ENCODE results near the gene DLGAP1.

Gene DLGAP1

DNA sequence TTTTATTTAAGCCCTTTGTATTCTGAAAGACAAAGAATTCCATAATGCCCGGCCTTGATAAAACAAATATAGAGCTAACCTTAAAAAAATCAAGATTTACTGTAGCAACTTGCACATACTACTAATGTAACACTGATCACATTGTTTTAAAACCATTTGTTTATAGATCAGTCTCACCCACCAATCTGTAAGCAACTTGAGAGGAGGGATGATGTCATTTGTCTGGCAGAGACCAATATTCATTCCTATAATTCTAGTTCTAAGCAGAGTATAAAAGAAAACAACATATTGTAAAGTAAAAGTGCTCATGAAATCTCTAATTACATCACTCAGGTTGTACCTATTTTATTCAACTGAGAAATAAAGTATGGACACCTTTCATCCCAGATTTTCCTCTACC, 624.5 kb downstream of the DLGAP1 start:
- no peak for TF ChIP-seq OSR1 (CRISPR knock-in tag; IDR thresholded peaks at IDR 0.05)
- no peak for TF ChIP-seq ARNTL (CRISPR knock-in tag; IDR thresholded peaks at IDR 0.05; ENCODE audit: borderline replicate concordance, low read depth)
- no peak for TF ChIP-seq GLIS3 (CRISPR knock-in tag; IDR thresholded peaks at IDR 0.05)
- TF ChIP-seq RARB (CRISPR knock-in tag; IDR thresholded peaks at IDR 0.05): no peak
- no peak for TF ChIP-seq CSDC2 (CRISPR knock-in tag; IDR thresholded peaks at IDR 0.05)
- no peak for TF ChIP-seq ZFP3 (CRISPR knock-in tag; IDR thresholded peaks at IDR 0.05)
- TF ChIP-seq ISL1 (CRISPR knock-in tag; IDR thresholded peaks at IDR 0.05): no peak
- TF ChIP-seq, protein P1, sequence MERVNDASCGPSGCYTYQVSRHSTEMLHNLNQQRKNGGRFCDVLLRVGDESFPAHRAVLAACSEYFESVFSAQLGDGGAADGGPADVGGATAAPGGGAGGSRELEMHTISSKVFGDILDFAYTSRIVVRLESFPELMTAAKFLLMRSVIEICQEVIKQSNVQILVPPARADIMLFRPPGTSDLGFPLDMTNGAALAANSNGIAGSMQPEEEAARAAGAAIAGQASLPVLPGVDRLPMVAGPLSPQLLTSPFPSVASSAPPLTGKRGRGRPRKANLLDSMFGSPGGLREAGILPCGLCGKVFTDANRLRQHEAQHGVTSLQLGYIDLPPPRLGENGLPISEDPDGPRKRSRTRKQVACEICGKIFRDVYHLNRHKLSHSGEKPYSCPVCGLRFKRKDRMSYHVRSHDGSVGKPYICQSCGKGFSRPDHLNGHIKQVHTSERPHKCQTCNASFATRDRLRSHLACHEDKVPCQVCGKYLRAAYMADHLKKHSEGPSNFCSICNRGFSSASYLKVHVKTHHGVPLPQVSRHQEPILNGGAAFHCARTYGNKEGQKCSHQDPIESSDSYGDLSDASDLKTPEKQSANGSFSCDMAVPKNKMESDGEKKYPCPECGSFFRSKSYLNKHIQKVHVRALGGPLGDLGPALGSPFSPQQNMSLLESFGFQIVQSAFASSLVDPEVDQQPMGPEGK (CRISPR knock-in tag; IDR thresholded peaks at IDR 0.05; ENCODE audit: borderline replicate concordance): no peak
- no peak for TF ChIP-seq SNAI2 (CRISPR knock-in tag; IDR thresholded peaks at IDR 0.05)
- TF ChIP-seq ZNF565 (CRISPR knock-in tag; conservative IDR thresholded peaks at IDR 0.05; ENCODE audit: low read depth): no peak
- TF ChIP-seq, protein P2, sequence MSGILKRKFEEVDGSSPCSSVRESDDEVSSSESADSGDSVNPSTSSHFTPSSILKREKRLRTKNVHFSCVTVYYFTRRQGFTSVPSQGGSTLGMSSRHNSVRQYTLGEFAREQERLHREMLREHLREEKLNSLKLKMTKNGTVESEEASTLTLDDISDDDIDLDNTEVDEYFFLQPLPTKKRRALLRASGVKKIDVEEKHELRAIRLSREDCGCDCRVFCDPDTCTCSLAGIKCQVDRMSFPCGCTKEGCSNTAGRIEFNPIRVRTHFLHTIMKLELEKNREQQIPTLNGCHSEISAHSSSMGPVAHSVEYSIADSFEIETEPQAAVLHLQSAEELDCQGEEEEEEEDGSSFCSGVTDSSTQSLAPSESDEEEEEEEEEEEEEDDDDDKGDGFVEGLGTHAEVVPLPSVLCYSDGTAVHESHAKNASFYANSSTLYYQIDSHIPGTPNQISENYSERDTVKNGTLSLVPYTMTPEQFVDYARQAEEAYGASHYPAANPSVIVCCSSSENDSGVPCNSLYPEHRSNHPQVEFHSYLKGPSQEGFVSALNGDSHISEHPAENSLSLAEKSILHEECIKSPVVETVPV (CRISPR knock-in tag; IDR thresholded peaks at IDR 0.05): no peak
- TF ChIP-seq, protein P3, sequence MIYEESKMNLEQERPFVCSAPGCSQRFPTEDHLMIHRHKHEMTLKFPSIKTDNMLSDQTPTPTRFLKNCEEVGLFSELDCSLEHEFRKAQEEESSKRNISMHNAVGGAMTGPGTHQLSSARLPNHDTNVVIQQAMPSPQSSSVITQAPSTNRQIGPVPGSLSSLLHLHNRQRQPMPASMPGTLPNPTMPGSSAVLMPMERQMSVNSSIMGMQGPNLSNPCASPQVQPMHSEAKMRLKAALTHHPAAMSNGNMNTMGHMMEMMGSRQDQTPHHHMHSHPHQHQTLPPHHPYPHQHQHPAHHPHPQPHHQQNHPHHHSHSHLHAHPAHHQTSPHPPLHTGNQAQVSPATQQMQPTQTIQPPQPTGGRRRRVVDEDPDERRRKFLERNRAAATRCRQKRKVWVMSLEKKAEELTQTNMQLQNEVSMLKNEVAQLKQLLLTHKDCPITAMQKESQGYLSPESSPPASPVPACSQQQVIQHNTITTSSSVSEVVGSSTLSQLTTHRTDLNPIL (CRISPR knock-in tag; IDR thresholded peaks at IDR 0.05; ENCODE audit: low read depth): no peak
- TF ChIP-seq ZNF70 (CRISPR knock-in tag; IDR thresholded peaks at IDR 0.05): no peak
- ATAC-seq: no peak

DNA sequence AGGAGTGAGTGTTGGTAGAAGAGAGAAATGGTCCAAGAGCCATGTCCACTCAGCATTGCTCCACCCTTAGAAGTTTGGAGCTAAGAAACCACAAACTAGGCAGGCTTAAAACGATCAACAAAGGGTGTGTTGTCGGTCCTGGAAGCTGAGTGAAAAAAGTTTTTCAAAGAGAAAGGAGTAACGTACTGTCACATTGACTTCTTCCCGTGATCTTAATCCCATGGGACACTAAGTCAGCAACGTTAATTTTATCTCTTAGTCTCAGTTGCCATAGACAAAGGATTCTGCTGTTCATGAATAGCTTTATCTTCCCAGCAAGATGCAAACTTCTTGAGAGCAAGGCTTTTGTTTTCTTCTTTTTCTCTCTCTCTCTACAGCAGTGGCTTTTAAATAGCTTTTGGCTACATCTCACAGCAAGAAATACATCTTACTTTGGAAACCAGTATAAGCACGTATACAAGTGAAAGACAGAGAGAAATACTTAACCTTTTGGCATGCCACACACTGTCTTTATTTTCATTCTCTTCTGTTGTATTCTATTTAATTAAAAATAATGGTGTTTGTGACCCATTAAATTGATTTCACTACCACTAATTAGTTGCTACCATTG, 627.8 kb downstream of the DLGAP1 start:
- TF ChIP-seq OSR1 (CRISPR knock-in tag; IDR thresholded peaks at IDR 0.05) (no peak), BACH2 (CRISPR knock-in tag; IDR thresholded peaks at IDR 0.05; ENCODE audit: borderline replicate concordance) (no peak), TCF4 (CRISPR knock-in tag; IDR thresholded peaks at IDR 0.05; ENCODE audit: borderline replicate concordance) (no peak), ZFP3 (CRISPR knock-in tag; IDR thresholded peaks at IDR 0.05) (no peak), ZNF565 (CRISPR knock-in tag; conservative IDR thresholded peaks at IDR 0.05; ENCODE audit: low read depth) (no peak), ZFP30 (CRISPR knock-in tag; IDR thresholded peaks at IDR 0.05) (no peak), CSDC2 (CRISPR knock-in tag; IDR thresholded peaks at IDR 0.05) (no peak), SNAI2 (CRISPR knock-in tag; IDR thresholded peaks at IDR 0.05) (no peak), TOX (CRISPR knock-in tag; IDR thresholded peaks at IDR 0.05; ENCODE audit: borderline replicate concordance) (no peak), PPARA (CRISPR knock-in tag; IDR thresholded peaks at IDR 0.05; ENCODE audit: borderline replicate concordance) (no peak), ISL1 (CRISPR knock-in tag; IDR thresholded peaks at IDR 0.05) (no peak), ARNTL (CRISPR knock-in tag; IDR thresholded peaks at IDR 0.05; ENCODE audit: borderline replicate concordance, low read depth) (no peak), ZC3H10 (CRISPR knock-in tag; IDR thresholded peaks at IDR 0.05) (no peak), ESRRG (CRISPR knock-in tag; IDR thresholded peaks at IDR 0.05) (no peak)
- TF ChIP-seq, protein P3 (CRISPR knock-in tag; IDR thresholded peaks at IDR 0.05; ENCODE audit: low read depth): no peak
- TF ChIP-seq, protein P4, sequence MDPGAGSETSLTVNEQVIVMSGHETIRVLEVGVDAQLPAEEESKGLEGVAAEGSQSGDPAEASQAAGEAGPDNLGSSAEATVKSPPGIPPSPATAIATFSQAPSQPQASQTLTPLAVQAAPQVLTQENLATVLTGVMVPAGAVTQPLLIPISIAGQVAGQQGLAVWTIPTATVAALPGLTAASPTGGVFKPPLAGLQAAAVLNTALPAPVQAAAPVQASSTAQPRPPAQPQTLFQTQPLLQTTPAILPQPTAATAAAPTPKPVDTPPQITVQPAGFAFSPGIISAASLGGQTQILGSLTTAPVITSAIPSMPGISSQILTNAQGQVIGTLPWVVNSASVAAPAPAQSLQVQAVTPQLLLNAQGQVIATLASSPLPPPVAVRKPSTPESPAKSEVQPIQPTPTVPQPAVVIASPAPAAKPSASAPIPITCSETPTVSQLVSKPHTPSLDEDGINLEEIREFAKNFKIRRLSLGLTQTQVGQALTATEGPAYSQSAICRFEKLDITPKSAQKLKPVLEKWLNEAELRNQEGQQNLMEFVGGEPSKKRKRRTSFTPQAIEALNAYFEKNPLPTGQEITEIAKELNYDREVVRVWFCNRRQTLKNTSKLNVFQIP (CRISPR knock-in tag; IDR thresholded peaks at IDR 0.05; ENCODE audit: borderline replicate concordance, low read depth): no peak
- TF ChIP-seq, protein P1 (CRISPR knock-in tag; IDR thresholded peaks at IDR 0.05; ENCODE audit: borderline replicate concordance): no peak
- TF ChIP-seq, protein P2 (CRISPR knock-in tag; IDR thresholded peaks at IDR 0.05): no peak
- ATAC-seq: no peak

All from SK-N-SH treated with all-trans-retinoic acid at 6 μM for 48 hours (cell line).